ENCODE data around the gene ROM1. TPM values are rescaled to one million over a fixed set of nuclear protein-coding genes. Genes with fewer than 3 reads are reported as not detected.

Gene ROM1
- total and polyA plus RNA-seq, 2 experiments from 2014 or later: 0.24 to 0.65 TPM

DNA sequence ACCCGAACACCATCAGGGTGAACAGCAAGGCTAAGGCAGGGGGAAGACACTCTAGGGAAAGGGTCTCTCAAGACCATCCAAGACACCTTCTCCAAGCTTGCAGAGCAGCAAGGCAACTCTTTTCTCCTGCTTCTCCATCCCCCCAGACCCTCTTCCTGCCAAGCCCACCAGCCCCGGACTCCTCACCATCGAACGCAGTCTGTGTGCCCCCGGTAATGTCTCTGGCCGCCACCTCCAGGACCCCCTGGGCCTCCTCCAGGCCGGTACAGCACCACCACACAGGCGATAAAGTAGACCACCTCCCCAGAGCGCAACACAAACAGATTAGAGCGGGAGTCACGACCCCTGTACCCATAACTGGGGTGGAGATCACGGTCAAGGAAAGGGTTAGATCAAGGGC, 4.3 kb upstream of the ROM1 start:
- no peaks in the 10 kb centered on the region for H4K20me1 ChIP-seq (replicated peaks; ENCODE audit: insufficient read depth)
- DNase-seq (ENCODE audit: low spot score) (no peak), ATAC-seq (no peak)
- peaks cover 20% of the 10 kb centered on the region for H3F3A ChIP-seq (replicated peaks; ENCODE audit: low read depth)
- no peak overlapping the region for H3K27ac Mint-ChIP-seq
- H3K36me3 ChIP-seq (ENCODE audit: insufficient read depth): no peaks in the 10 kb centered on the region
- H3K4me3 Mint-ChIP-seq: no peak overlapping the region
- no peak overlapping the region for H3K27ac ChIP-seq (ENCODE audit: low read depth)
- no peak overlapping the region for H3K4me3 ChIP-seq
- peaks cover 53% of the 10 kb centered on the region for H3K4me1 Mint-ChIP-seq
- peaks cover 4% of the 10 kb centered on the region; the same call in 2 of the 3 replicates for H3K9me3 Mint-ChIP-seq
- peaks cover 13% of the 10 kb centered on the region; the same call in 1 of the 2 replicates for H3K4me1 ChIP-seq (ENCODE audit: insufficient read depth)
- no peak overlapping the region for H3K4me2 ChIP-seq
- H3K36me3 Mint-ChIP-seq (ENCODE audit: low read depth): peaks cover 5% of the 10 kb centered on the region; the same call in 1 of the 3 replicates
- H3K79me2 ChIP-seq (replicated peaks; ENCODE audit: insufficient read depth): no peaks in the 10 kb centered on the region
- H2AFZ ChIP-seq: no peak overlapping the region
- H3K27me3 ChIP-seq (ENCODE audit: insufficient read depth): peaks cover 23% of the 10 kb centered on the region
- H3K9me2 ChIP-seq (ENCODE audit: insufficient read depth): no peaks in the 10 kb centered on the region
- TF ChIP-seq, protein P1, sequence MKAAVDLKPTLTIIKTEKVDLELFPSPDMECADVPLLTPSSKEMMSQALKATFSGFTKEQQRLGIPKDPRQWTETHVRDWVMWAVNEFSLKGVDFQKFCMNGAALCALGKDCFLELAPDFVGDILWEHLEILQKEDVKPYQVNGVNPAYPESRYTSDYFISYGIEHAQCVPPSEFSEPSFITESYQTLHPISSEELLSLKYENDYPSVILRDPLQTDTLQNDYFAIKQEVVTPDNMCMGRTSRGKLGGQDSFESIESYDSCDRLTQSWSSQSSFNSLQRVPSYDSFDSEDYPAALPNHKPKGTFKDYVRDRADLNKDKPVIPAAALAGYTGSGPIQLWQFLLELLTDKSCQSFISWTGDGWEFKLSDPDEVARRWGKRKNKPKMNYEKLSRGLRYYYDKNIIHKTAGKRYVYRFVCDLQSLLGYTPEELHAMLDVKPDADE (IDR thresholded peaks at IDR 0.05): no peak
- TF ChIP-seq ZNF331 (CRISPR knock-in tag; IDR thresholded peaks at IDR 0.05; ENCODE audit: low read depth) (no peak), EZH2 (IDR thresholded peaks at IDR 0.05; ENCODE audit: low read depth, unreplicated experiment) (no peak), POLR2AphosphoS5 (IDR thresholded peaks at IDR 0.05; ENCODE audit: low read depth) (no peak), EZH2phosphoT487 (IDR thresholded peaks at IDR 0.05; ENCODE audit: unreplicated experiment) (no peak), CREB1 (CRISPR knock-in tag; IDR thresholded peaks at IDR 0.05; ENCODE audit: low read depth) (no peak), NANOG (IDR thresholded peaks at IDR 0.05; ENCODE audit: borderline replicate concordance) (no peak), STAT1 (IDR thresholded peaks at IDR 0.05; ENCODE audit: unreplicated experiment) (no peak)
- TF ChIP-seq, protein P2, sequence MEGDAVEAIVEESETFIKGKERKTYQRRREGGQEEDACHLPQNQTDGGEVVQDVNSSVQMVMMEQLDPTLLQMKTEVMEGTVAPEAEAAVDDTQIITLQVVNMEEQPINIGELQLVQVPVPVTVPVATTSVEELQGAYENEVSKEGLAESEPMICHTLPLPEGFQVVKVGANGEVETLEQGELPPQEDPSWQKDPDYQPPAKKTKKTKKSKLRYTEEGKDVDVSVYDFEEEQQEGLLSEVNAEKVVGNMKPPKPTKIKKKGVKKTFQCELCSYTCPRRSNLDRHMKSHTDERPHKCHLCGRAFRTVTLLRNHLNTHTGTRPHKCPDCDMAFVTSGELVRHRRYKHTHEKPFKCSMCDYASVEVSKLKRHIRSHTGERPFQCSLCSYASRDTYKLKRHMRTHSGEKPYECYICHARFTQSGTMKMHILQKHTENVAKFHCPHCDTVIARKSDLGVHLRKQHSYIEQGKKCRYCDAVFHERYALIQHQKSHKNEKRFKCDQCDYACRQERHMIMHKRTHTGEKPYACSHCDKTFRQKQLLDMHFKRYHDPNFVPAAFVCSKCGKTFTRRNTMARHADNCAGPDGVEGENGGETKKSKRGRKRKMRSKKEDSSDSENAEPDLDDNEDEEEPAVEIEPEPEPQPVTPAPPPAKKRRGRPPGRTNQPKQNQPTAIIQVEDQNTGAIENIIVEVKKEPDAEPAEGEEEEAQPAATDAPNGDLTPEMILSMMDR (conservative IDR thresholded peaks at IDR 0.05; ENCODE audit: low read depth in 2 of 2): no peak
- TF ChIP-seq, protein P3, sequence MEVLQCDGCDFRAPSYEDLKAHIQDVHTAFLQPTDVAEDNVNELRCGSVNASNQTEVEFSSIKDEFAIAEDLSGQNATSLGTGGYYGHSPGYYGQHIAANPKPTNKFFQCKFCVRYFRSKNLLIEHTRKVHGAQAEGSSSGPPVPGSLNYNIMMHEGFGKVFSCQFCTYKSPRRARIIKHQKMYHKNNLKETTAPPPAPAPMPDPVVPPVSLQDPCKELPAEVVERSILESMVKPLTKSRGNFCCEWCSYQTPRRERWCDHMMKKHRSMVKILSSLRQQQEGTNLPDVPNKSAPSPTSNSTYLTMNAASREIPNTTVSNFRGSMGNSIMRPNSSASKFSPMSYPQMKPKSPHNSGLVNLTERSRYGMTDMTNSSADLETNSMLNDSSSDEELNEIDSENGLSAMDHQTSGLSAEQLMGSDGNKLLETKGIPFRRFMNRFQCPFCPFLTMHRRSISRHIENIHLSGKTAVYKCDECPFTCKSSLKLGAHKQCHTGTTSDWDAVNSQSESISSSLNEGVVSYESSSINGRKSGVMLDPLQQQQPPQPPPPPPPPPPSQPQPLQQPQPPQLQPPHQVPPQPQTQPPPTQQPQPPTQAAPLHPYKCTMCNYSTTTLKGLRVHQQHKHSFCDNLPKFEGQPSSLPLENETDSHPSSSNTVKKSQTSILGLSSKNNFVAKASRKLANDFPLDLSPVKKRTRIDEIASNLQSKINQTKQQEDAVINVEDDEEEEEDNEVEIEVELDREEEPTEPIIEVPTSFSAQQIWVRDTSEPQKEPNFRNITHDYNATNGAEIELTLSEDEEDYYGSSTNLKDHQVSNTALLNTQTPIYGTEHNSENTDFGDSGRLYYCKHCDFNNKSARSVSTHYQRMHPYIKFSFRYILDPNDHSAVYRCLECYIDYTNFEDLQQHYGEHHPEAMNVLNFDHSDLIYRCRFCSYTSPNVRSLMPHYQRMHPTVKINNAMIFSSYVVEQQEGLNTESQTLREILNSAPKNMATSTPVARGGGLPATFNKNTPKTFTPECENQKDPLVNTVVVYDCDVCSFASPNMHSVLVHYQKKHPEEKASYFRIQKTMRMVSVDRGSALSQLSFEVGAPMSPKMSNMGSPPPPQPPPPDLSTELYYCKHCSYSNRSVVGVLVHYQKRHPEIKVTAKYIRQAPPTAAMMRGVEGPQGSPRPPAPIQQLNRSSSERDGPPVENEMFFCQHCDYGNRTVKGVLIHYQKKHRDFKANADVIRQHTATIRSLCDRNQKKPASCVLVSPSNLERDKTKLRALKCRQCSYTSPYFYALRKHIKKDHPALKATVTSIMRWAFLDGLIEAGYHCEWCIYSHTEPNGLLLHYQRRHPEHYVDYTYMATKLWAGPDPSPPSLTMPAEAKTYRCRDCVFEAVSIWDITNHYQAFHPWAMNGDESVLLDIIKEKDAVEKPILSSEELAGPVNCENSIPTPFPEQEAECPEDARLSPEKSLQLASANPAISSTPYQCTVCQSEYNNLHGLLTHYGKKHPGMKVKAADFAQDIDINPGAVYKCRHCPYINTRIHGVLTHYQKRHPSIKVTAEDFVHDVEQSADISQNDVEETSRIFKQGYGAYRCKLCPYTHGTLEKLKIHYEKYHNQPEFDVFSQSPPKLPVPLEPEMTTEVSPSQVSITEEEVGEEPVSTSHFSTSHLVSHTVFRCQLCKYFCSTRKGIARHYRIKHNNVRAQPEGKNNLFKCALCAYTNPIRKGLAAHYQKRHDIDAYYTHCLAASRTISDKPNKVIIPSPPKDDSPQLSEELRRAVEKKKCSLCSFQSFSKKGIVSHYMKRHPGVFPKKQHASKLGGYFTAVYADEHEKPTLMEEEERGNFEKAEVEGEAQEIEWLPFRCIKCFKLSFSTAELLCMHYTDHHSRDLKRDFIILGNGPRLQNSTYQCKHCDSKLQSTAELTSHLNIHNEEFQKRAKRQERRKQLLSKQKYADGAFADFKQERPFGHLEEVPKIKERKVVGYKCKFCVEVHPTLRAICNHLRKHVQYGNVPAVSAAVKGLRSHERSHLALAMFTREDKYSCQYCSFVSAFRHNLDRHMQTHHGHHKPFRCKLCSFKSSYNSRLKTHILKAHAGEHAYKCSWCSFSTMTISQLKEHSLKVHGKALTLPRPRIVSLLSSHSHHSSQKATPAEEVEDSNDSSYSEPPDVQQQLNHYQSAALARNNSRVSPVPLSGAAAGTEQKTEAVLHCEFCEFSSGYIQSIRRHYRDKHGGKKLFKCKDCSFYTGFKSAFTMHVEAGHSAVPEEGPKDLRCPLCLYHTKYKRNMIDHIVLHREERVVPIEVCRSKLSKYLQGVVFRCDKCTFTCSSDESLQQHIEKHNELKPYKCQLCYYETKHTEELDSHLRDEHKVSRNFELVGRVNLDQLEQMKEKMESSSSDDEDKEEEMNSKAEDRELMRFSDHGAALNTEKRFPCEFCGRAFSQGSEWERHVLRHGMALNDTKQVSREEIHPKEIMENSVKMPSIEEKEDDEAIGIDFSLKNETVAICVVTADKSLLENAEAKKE (CRISPR knock-in tag; IDR thresholded peaks at IDR 0.05): no peak
- TF ChIP-seq, protein P4, sequence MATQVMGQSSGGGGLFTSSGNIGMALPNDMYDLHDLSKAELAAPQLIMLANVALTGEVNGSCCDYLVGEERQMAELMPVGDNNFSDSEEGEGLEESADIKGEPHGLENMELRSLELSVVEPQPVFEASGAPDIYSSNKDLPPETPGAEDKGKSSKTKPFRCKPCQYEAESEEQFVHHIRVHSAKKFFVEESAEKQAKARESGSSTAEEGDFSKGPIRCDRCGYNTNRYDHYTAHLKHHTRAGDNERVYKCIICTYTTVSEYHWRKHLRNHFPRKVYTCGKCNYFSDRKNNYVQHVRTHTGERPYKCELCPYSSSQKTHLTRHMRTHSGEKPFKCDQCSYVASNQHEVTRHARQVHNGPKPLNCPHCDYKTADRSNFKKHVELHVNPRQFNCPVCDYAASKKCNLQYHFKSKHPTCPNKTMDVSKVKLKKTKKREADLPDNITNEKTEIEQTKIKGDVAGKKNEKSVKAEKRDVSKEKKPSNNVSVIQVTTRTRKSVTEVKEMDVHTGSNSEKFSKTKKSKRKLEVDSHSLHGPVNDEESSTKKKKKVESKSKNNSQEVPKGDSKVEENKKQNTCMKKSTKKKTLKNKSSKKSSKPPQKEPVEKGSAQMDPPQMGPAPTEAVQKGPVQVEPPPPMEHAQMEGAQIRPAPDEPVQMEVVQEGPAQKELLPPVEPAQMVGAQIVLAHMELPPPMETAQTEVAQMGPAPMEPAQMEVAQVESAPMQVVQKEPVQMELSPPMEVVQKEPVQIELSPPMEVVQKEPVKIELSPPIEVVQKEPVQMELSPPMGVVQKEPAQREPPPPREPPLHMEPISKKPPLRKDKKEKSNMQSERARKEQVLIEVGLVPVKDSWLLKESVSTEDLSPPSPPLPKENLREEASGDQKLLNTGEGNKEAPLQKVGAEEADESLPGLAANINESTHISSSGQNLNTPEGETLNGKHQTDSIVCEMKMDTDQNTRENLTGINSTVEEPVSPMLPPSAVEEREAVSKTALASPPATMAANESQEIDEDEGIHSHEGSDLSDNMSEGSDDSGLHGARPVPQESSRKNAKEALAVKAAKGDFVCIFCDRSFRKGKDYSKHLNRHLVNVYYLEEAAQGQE (IDR thresholded peaks at IDR 0.05; ENCODE audit: unreplicated experiment): no peak
- peaks cover 30% of the 10 kb centered on the region for H3K27me3 Mint-ChIP-seq (ENCODE audit: insufficient read depth, low read depth, poor library complexity)

All from GM23338 (cell line).